ENCODE measurements around the gene IL36A.

Gene IL36A

GRCh38 chr2:112997151-112997550 lies 8.1 kb upstream of the IL36A start:
- no peaks in the 10 kb centered on the region for H3F3A ChIP-seq (ENCODE audit: insufficient read depth, low read length)
- H3K27me3 ChIP-seq (ENCODE audit: insufficient read depth, low read length) = no peaks in the 10 kb centered on the region
- H3K9me2 ChIP-seq (ENCODE audit: low read depth, low read length) = peaks cover 3% of the 10 kb centered on the region; the same call in 1 of the 2 replicates
- H4K20me1 ChIP-seq (ENCODE audit: insufficient read depth, low read length) = no peaks in the 10 kb centered on the region
- H3K9ac ChIP-seq (ENCODE audit: low read length) = no peak overlapping the region
- H3K79me2 ChIP-seq (ENCODE audit: insufficient read depth, low read length) = no peaks in the 10 kb centered on the region
- TF ChIP-seq EZH2 (IDR thresholded peaks at IDR 0.05; ENCODE audit: borderline replicate concordance, low read length) (no peak), CTCF (IDR thresholded peaks at IDR 0.05; ENCODE audit: low read length) (no peak)
- no peaks in the 10 kb centered on the region for H3K4me1 ChIP-seq (ENCODE audit: insufficient read depth, low read length, severe bottlenecking)
- no peak overlapping the region for H3K4me2 ChIP-seq (ENCODE audit: low read length)
- no peak overlapping the region for H3K27ac ChIP-seq (ENCODE audit: low read depth, low read length, poor library complexity, severe bottlenecking)
- H3K4me3 ChIP-seq (ENCODE audit: low read depth, low read length, poor library complexity, severe bottlenecking) = no peak overlapping the region
- H2AFZ ChIP-seq (ENCODE audit: low read length) = no peak overlapping the region; the same call in 1 of the 2 replicates
- H3K9me3 ChIP-seq (ENCODE audit: low read length) = peaks cover 12% of the 10 kb centered on the region
- H3K36me3 ChIP-seq (ENCODE audit: insufficient read depth, low read length) = no peaks in the 10 kb centered on the region

- Histone ChIP-seq H3K27me3 (ENCODE audit: insufficient read depth, low read length) (no peaks in the 10 kb centered on the region), H3K9me2 (ENCODE audit: low read depth, low read length) (peaks cover 3% of the 10 kb centered on the region; the same call in 1 of the 2 replicates), H3F3A (ENCODE audit: insufficient read depth, low read length) (no peaks in the 10 kb centered on the region), H3K4me2 (ENCODE audit: low read length) (no peak overlapping the region), H4K20me1 (ENCODE audit: insufficient read depth, low read length) (no peaks in the 10 kb centered on the region), H3K4me1 (ENCODE audit: insufficient read depth, low read length, severe bottlenecking) (no peaks in the 10 kb centered on the region), H3K36me3 (ENCODE audit: insufficient read depth, low read length) (no peaks in the 10 kb centered on the region), H3K79me2 (ENCODE audit: insufficient read depth, low read length) (no peaks in the 10 kb centered on the region), H3K9ac (ENCODE audit: low read length) (no peak overlapping the region), H3K27ac (ENCODE audit: low read depth, low read length, poor library complexity, severe bottlenecking) (no peak overlapping the region), H2AFZ (ENCODE audit: low read length) (no peak overlapping the region), H3K4me3 (ENCODE audit: low read depth, low read length, poor library complexity, severe bottlenecking) (no peak overlapping the region), H3K9me3 (ENCODE audit: low read length) (peaks cover 12% of the 10 kb centered on the region)
- TF ChIP-seq CTCF (IDR thresholded peaks at IDR 0.05; ENCODE audit: low read length) (no peak), EZH2 (IDR thresholded peaks at IDR 0.05; ENCODE audit: borderline replicate concordance, low read length) (no peak)
Measured at GRCh38 chr2:113000436-113000835, 4.8 kb upstream of the IL36A start.

GRCh38 chr2:113002677-113003076 lies 2.6 kb upstream of the IL36A start:
- H3K9me2 ChIP-seq (ENCODE audit: low read depth, low read length) = peaks cover 3% of the 10 kb centered on the region; the same call in 1 of the 2 replicates
- H3K36me3 ChIP-seq (ENCODE audit: insufficient read depth, low read length) = no peaks in the 10 kb centered on the region
- H3K27ac ChIP-seq (ENCODE audit: low read depth, low read length, poor library complexity, severe bottlenecking) = no peak overlapping the region
- no peaks in the 10 kb centered on the region for H3K79me2 ChIP-seq (ENCODE audit: insufficient read depth, low read length)
- no peaks in the 10 kb centered on the region for H3K4me1 ChIP-seq (ENCODE audit: insufficient read depth, low read length, severe bottlenecking)
- no peaks in the 10 kb centered on the region for H3K27me3 ChIP-seq (ENCODE audit: insufficient read depth, low read length)
- TF ChIP-seq CTCF (IDR thresholded peaks at IDR 0.05; ENCODE audit: low read length) (no peak), EZH2 (IDR thresholded peaks at IDR 0.05; ENCODE audit: borderline replicate concordance, low read length) (no peak)
- no peaks in the 10 kb centered on the region for H4K20me1 ChIP-seq (ENCODE audit: insufficient read depth, low read length)
- H2AFZ ChIP-seq (ENCODE audit: low read length) = no peak overlapping the region
- no peak overlapping the region for H3K4me3 ChIP-seq (ENCODE audit: low read depth, low read length, poor library complexity, severe bottlenecking)
- H3K9ac ChIP-seq (ENCODE audit: low read length) = no peak overlapping the region
- no peaks in the 10 kb centered on the region for H3F3A ChIP-seq (ENCODE audit: insufficient read depth, low read length)
- H3K4me2 ChIP-seq (ENCODE audit: low read length) = no peak overlapping the region
- peaks cover 12% of the 10 kb centered on the region for H3K9me3 ChIP-seq (ENCODE audit: low read length)
